GM12891 (cell line): ENCODE measurements around the gene EGF.

ENCODE experiments used
- POLR2A ChIP-seq: IDR thresholded peaks from 2 replicates; pipeline ENCODE4 v1.6.1; 2011; ENCODE audit warnings: low read depth, low read length, control low read depth
- POLR2AphosphoS5 ChIP-seq: IDR thresholded peaks from 2 replicates; pipeline ENCODE4 v1.6.1; 2011; ENCODE audit warnings: low read depth, low read length, control low read depth
- SPI1 ChIP-seq: IDR thresholded peaks from 2 replicates; pipeline ENCODE4 v1.6.1; 2011; ENCODE audit warnings: low read depth, low read length, control low read depth
- TAF1 ChIP-seq: IDR thresholded peaks from 2 replicates; pipeline ENCODE4 v1.6.1; 2011; ENCODE audit warnings: low read depth, low read length, control low read depth

GRCh38 chr4:110020139-110020538 lies 107.5 kb downstream of the EGF start:
- TF ChIP-seq POLR2A (no peak), POLR2AphosphoS5 (no peak), TAF1 (no peak), SPI1 (no peak)
